Measurements from ENCODE around the gene CHCHD10. TPM values are rescaled to one million over a fixed set of nuclear protein-coding genes. Genes with fewer than 3 reads are reported as not detected.

CHCHD10 gene
- total and polyA plus RNA-seq, 4 donors: 13.4 to 784 (median 139) TPM

GRCh38 chr22:23744001-23744400, 23.8 kb downstream of the CHCHD10 start:
- Histone ChIP-seq H3K9ac (ENCODE audit: low read depth in 1 of 2, low read length in 2 of 2) (no peak overlapping the region), H3K36me3 (ENCODE audit: control insufficient read depth in 4 of 4, insufficient read depth in 3 of 4, low read depth in 1 of 4, low read length in 3 of 4) (peaks cover 5 to 26% (median 7%) of the 10 kb centered on the region in 4 donors), H3K4me3 (ENCODE audit: low read depth in 1 of 3, low read length in 3 of 3) (no peak overlapping the region), H3K27me3 (ENCODE audit: control insufficient read depth in 4 of 4, insufficient read depth in 4 of 4, low read length in 3 of 4) (no peaks in the 10 kb centered on the region), H3K9me3 (ENCODE audit: control insufficient read depth in 4 of 4, low read length in 3 of 4) (no peaks in the 10 kb centered on the region), H3K4me1 (ENCODE audit: control insufficient read depth in 4 of 4, insufficient read depth in 4 of 4, low read length in 3 of 4) (no peaks in the 10 kb centered on the region), H3K27ac (ENCODE audit: low read depth in 1 of 2, low read length in 2 of 2) (no peak overlapping the region)
- no peak for TF ChIP-seq ZBTB33 (IDR thresholded peaks at IDR 0.05)
- TF ChIP-seq GABPA (IDR thresholded peaks at IDR 0.05 in 1 of 2, conservative IDR thresholded peaks at IDR 0.05 in 1 of 2): no peak
- TF ChIP-seq SP1 (IDR thresholded peaks at IDR 0.05): no peak
- no peak for TF ChIP-seq YY1 (IDR thresholded peaks at IDR 0.05)
- TF ChIP-seq TAF1 (conservative IDR thresholded peaks at IDR 0.05): no peak
- no peak for TF ChIP-seq FOXA1 (IDR thresholded peaks at IDR 0.05)
- TF ChIP-seq ATF3 (IDR thresholded peaks at IDR 0.05): no peak
- no peak for TF ChIP-seq HNF4G (IDR thresholded peaks at IDR 0.05)
- TF ChIP-seq FOXA2 (IDR thresholded peaks at IDR 0.05): no peak
- no peak for TF ChIP-seq CTCF (IDR thresholded peaks at IDR 0.05; ENCODE audit: low read depth, low read length, missing input control)
- TF ChIP-seq REST (IDR thresholded peaks at IDR 0.05): no peak
- no peak for TF ChIP-seq NR2F2 (IDR thresholded peaks at IDR 0.05)
- no peak for TF ChIP-seq JUND (IDR thresholded peaks at IDR 0.05)
- no peak for TF ChIP-seq HNF4A (conservative IDR thresholded peaks at IDR 0.05)
- TF ChIP-seq RAD21 (IDR thresholded peaks at IDR 0.05): no peak
- TF ChIP-seq MAX (IDR thresholded peaks at IDR 0.05): no peak
- TF ChIP-seq RXRA (IDR thresholded peaks at IDR 0.05): no peak
- no peak for TF ChIP-seq EGR1 (IDR thresholded peaks at IDR 0.05; ENCODE audit: low read depth in 2 of 2)
- 97% methylated on average over 13 of the region's 13 CpGs for WGBS
- no peak for DNase-seq (ENCODE audit: low spot score)
